OCI-LY7 (cell line): ENCODE data around the gene ABCG5. TPM values are rescaled to one million over a fixed set of nuclear protein-coding genes. Genes with fewer than 3 reads are reported as not detected.

Experiments
- BruUV-seq: library from RNA; stranded (reverse); fragments of 400-500 nt; replicated peaks from 2 replicates; lab custom pipeline; 2021; lab: Mats Ljungman, UMichigan
- CTCF ChIA-PET: fragments of 300-600 bp; sonication (Branson Sonifier 250); formaldehyde crosslinking; loops from one replicate; lab custom pipeline; 2022; ENCODE audit warnings: antibody characterized with exemption; ENCODE audit not compliant: unreplicated experiment; lab: Charles Lee
- POLR2A ChIA-PET: fragments of 300-600 bp; sonication (Branson Sonifier 250); formaldehyde crosslinking; loops from one replicate; lab custom pipeline; 2022; ENCODE audit warnings: antibody characterized with exemption; lab: Charles Lee
- DNase-seq: peaks from one replicate; pipeline ENCODE4 v3.0.0-alpha.2; 2015; ENCODE audit warnings: low spot score
- H2AFZ ChIP-seq: fragments of 200-600 bp; sonication (generic), shearing (Covaris generic); 2 replicates; pipeline ENCODE4 v1.6.1; 2014; ENCODE audit warnings: mild to moderate bottlenecking, antibody characterized with exemption, low read length, moderate library complexity
- H3K27ac ChIP-seq: fragments of 200-600 bp; sonication (generic); 2 replicates; pipeline ENCODE4 v1.5.1; 2014; ENCODE audit warnings: mixed run types, low read depth, mild to moderate bottlenecking, moderate library complexity, low read length, inconsistent platforms; ENCODE audit not compliant: poor library complexity, severe bottlenecking
- H3K36me3 ChIP-seq: fragments of 200-600 bp; sonication (generic); 2 replicates; pipeline ENCODE4 v1.6.1; 2014; ENCODE audit warnings: mild to moderate bottlenecking, antibody characterized with exemption, low read length, moderate library complexity, mixed read lengths; ENCODE audit not compliant: insufficient read depth
- H3K4me1 ChIP-seq: fragments of 200-600 bp; sonication (generic); 2 replicates; pipeline ENCODE4 v1.5.1; 2014; ENCODE audit warnings: mild to moderate bottlenecking, low read length; ENCODE audit not compliant: insufficient read depth, poor library complexity, severe bottlenecking
- H3K4me2 ChIP-seq: fragments of 200-600 bp; sonication (generic); 2 replicates; pipeline ENCODE4 v1.6.1; 2014; ENCODE audit warnings: mild to moderate bottlenecking, low read length
- H3K4me3 ChIP-seq: fragments of 200-600 bp; sonication (generic); 2 replicates; pipeline ENCODE4 v1.5.1; 2014; ENCODE audit warnings: mild to moderate bottlenecking, low read depth, low read length; ENCODE audit not compliant: poor library complexity, severe bottlenecking
- H3K79me2 ChIP-seq: fragments of 200-600 bp; sonication (generic); 2 replicates; pipeline ENCODE4 v1.6.1; 2016; ENCODE audit warnings: low read depth, mild to moderate bottlenecking, low read length, moderate library complexity, mixed read lengths; ENCODE audit not compliant: insufficient read depth
- H3K9me2 ChIP-seq: fragments of 200-600 bp; sonication (generic); 2 replicates; pipeline ENCODE4 v1.6.1; 2016; ENCODE audit warnings: mild to moderate bottlenecking, low read length, mixed read lengths; ENCODE audit not compliant: insufficient read depth
- H3K9me3 ChIP-seq: fragments of 200-600 bp; sonication (generic); 2 replicates; pipeline ENCODE4 v1.6.1; 2014; ENCODE audit warnings: mild to moderate bottlenecking, mixed run types, low read length, mixed read lengths
- H4K20me1 ChIP-seq: fragments of 200-600 bp; sonication (generic); 2 replicates; pipeline ENCODE4 v1.6.1; 2014; ENCODE audit warnings: mild to moderate bottlenecking, antibody characterized with exemption, low read length, moderate library complexity, mixed read lengths; ENCODE audit not compliant: insufficient read depth
- EZH2phosphoT487 ChIP-seq: fragments of 200-600 bp; sonication (generic); IDR thresholded peaks from 2 replicates; pipeline ENCODE4 v1.6.1; 2018; ENCODE audit warnings: low read depth, borderline replicate concordance, mild to moderate bottlenecking, mixed run types, antibody characterized with exemption, low read length, moderate library complexity, mixed read lengths
- intact Hi-C: fragments of 100-400 bp; cut with micrococcal nuclease; formaldehyde crosslinking; loops from one replicate; pipeline ENCODE4 v1.10.0; 2022; ENCODE audit not compliant: unreplicated experiment
- small RNA-seq: library from RNA; depleted of rRNA; stranded (forward); fragments of <200 nt; gene quantifications from one replicate; pipeline ENCODE3, GENCODE V24; 2014
- total RNA-seq, 2 experiments: library from RNA; depleted of rRNA in 1 of 2; stranded (reverse); fragments of >200 nt in 1 of 2; shearing (Covaris generic) in 1 of 2; gene quantifications; 2 replicates each; pipeline ENCODE4 v1.2.3, GENCODE V29; 2014 to 2022
- TF ChIP-seq, protein P1 (sequence below): fragments of 200-600 bp; sonication (generic); conservative IDR thresholded peaks from 2 replicates; pipeline ENCODE4 v1.5.1; 2014; ENCODE audit warnings: mild to moderate bottlenecking, antibody characterized with exemption, low read length, moderate library complexity, mixed read lengths

The ABCG5 gene
- total RNA-seq, 2 experiments from 2014 or later, result not detected

- no peak overlapping the region for H2AFZ ChIP-seq
- H3K9me3 ChIP-seq, result no peaks in the 10 kb centered on the region
- no peak for DNase-seq
- ChIA-PET POLR2A (no interaction called here), CTCF (no interaction called here)
- H3K9me2 ChIP-seq, result no peaks in the 10 kb centered on the region
- intact Hi-C loops, result no loop called here
- no peak overlapping the region for H3K4me2 ChIP-seq
- no peaks in the 10 kb centered on the region for H3K79me2 ChIP-seq
- no peak overlapping the region for H3K27ac ChIP-seq
- no TSS peak for BruUV-seq
- no peaks in the 10 kb centered on the region for H3K36me3 ChIP-seq
- H3K4me1 ChIP-seq, result no peaks in the 10 kb centered on the region
- TF ChIP-seq, protein P1, sequence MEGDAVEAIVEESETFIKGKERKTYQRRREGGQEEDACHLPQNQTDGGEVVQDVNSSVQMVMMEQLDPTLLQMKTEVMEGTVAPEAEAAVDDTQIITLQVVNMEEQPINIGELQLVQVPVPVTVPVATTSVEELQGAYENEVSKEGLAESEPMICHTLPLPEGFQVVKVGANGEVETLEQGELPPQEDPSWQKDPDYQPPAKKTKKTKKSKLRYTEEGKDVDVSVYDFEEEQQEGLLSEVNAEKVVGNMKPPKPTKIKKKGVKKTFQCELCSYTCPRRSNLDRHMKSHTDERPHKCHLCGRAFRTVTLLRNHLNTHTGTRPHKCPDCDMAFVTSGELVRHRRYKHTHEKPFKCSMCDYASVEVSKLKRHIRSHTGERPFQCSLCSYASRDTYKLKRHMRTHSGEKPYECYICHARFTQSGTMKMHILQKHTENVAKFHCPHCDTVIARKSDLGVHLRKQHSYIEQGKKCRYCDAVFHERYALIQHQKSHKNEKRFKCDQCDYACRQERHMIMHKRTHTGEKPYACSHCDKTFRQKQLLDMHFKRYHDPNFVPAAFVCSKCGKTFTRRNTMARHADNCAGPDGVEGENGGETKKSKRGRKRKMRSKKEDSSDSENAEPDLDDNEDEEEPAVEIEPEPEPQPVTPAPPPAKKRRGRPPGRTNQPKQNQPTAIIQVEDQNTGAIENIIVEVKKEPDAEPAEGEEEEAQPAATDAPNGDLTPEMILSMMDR, result no peak
- TF ChIP-seq EZH2phosphoT487, result no peak
- no peak overlapping the region for H3K4me3 ChIP-seq
- H4K20me1 ChIP-seq, result no peaks in the 10 kb centered on the region
These were observed 74.4 kb downstream of the ABCG5 start for GRCh38 chr2:43764086-43764705.

DNA sequence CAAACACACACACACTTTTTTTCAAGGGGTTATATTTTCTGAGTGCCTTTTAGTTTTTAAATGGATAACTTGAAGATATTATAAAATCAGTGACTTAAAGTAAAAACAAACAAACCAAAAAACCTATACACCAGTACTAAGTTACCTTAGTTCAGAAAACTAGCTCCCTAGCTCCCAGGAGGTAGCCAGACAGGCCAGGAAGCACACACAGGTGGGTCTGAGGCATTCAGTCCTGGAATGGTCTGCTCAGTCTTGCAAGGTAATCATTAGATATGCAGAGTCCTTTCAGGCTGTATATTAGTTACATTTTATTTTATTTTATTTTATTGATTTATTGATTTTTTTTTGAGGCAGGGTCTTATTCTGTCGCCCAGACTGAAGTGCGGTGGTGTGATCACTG, 75.5 kb downstream of the ABCG5 start:
- H3K9me3 ChIP-seq, result no peaks in the 10 kb centered on the region
- intact Hi-C loops, result no loop called here
- H3K4me2 ChIP-seq, result no peak overlapping the region
- BruUV-seq, result no TSS peak
- no peak for DNase-seq
- POLR2A ChIA-PET, result no interaction called here
- CTCF ChIA-PET, result no interaction called here
- H3K79me2 ChIP-seq, result no peaks in the 10 kb centered on the region
- H2AFZ ChIP-seq, result no peak overlapping the region
- TF ChIP-seq, protein P1, result no peak
- TF ChIP-seq EZH2phosphoT487, result no peak
- H4K20me1 ChIP-seq, result no peaks in the 10 kb centered on the region
- no peaks in the 10 kb centered on the region for H3K9me2 ChIP-seq
- no peak overlapping the region for H3K27ac ChIP-seq
- no peak overlapping the region for H3K4me3 ChIP-seq
- H3K4me1 ChIP-seq, result no peaks in the 10 kb centered on the region
- H3K36me3 ChIP-seq, result no peaks in the 10 kb centered on the region

Small RNA genes within 50 kb of the gene (small RNA-seq; reads per million reads assigned to genes)
- not detected for gene RN7SKP66

Other genes starting within 250 kb of the ABCG5 start
- gene THADA, start 242.8 kb downstream of the ABCG5 start, total RNA-seq (2014; rRNA removed; shearing (Covaris generic)), result 31.2 and 32.0 TPM in 2 replicates
- 30.1 and 32.3 TPM in 2 replicates for gene THADA, start 242.8 kb downstream of the ABCG5 start, total RNA-seq (2022)
- gene PLEKHH2, start 201.6 kb downstream of the ABCG5 start, total RNA-seq (2014; rRNA removed; shearing (Covaris generic)), result 0.88 and 1.5 TPM in 2 replicates
- 1.1 and 2.6 TPM in 2 replicates for gene PLEKHH2, start 201.6 kb downstream of the ABCG5 start, total RNA-seq (2022)
- not detected in 2 replicates for gene C1GALT1C1L, start 162.4 kb downstream of the ABCG5 start, total RNA-seq (2014; rRNA removed; shearing (Covaris generic))
- gene C1GALT1C1L, start 162.4 kb downstream of the ABCG5 start, total RNA-seq (2022), result not detected in 2 replicates
- gene DYNC2LI1, start 64.8 kb downstream of the ABCG5 start, total RNA-seq (2014; rRNA removed; shearing (Covaris generic)), result 13.6 and 18.9 TPM in 2 replicates
- 17.7 and 20.5 TPM in 2 replicates for gene DYNC2LI1, start 64.8 kb downstream of the ABCG5 start, total RNA-seq (2022)
- gene ABCG8, start 132 bp upstream of the ABCG5 start, total RNA-seq (2014; rRNA removed; shearing (Covaris generic)), result not detected in 2 replicates
- not detected in 2 replicates for gene ABCG8, start 132 bp upstream of the ABCG5 start, total RNA-seq (2022)
- 64.4 and 65.4 TPM in 2 replicates for gene LRPPRC, start 157.2 kb upstream of the ABCG5 start, total RNA-seq (2014; rRNA removed; shearing (Covaris generic))
- 116 and 136 TPM in 2 replicates for gene LRPPRC, start 157.2 kb upstream of the ABCG5 start, total RNA-seq (2022)